Ascending aorta (tissue), 2 donors: ENCODE measurements around the gene MAGEF1. TPM values are rescaled to one million over a fixed set of nuclear protein-coding genes. Genes with fewer than 3 reads are reported as not detected.

ENCODE experiments used
- DNase-seq, 2 donors: peaks; one replicate each; pipeline ENCODE4 v3.0.0-alpha.2; 2019; ENCODE audit warnings: low spot score in 2 of 2
- H3K27ac ChIP-seq, 2 donors: fragments of 200-600 bp; sonication (generic); one replicate each; pipeline ENCODE4 v1.5.1; 2016 to 2017; ENCODE audit warnings: mild to moderate bottlenecking in 1 of 2
- H3K27me3 ChIP-seq: fragments of 200-600 bp; sonication (generic); one replicate; pipeline ENCODE4 v1.5.1; 2017
- H3K36me3 ChIP-seq, 2 donors: fragments of 200-600 bp; sonication (generic); one replicate each; pipeline ENCODE4 v1.5.1; 2016
- H3K4me1 ChIP-seq, 2 donors: fragments of 200-600 bp; sonication (generic); one replicate each; pipeline ENCODE4 v1.5.1; 2016 to 2017; ENCODE audit warnings: mild to moderate bottlenecking in 1 of 2
- H3K4me3 ChIP-seq, 2 donors: fragments of 200-600 bp; sonication (generic); one replicate each; pipeline ENCODE4 v1.5.1; 2016 to 2017; ENCODE audit warnings: mild to moderate bottlenecking in 1 of 2
- H3K9me3 ChIP-seq, 2 donors: fragments of 200-600 bp; sonication (generic); one replicate each; pipeline ENCODE4 v1.5.1; 2016
- intact Hi-C: fragments of 100-400 bp; cut with DNase I; formaldehyde crosslinking; loops from one replicate; pipeline ENCODE4 v1.15.1; 2023
- total RNA-seq: library from RNA; depleted of rRNA; stranded (reverse); fragments of >200 nt; gene quantifications from one replicate; pipeline ENCODE4 v1.1.0, GENCODE V29; 2016
- TF ChIP-seq, protein P1 (sequence below), 3 experiments: fragments of 200-600 bp in 2 of 3; fragments of 450-650 bp in 1 of 3; sonication (generic) in 2 of 3; IDR thresholded peaks; one replicate each; pipeline ENCODE4 v1.5.1; 2016 to 2019; ENCODE audit warnings: antibody characterized with exemption in 3 of 3, mild to moderate bottlenecking in 1 of 3, moderate library complexity in 1 of 3

MAGEF1 gene
- total RNA-seq, 1 donor from 2014 or later = 5.2 TPM

GRCh38 chr3:184683900-184684560 lies 27.8 kb downstream of the MAGEF1 start:
- Histone ChIP-seq H3K9me3 (no peaks in the 10 kb centered on the region), H3K27me3 (no peaks in the 10 kb centered on the region), H3K4me1 (no peaks in the 10 kb centered on the region), H3K4me3 (no peak overlapping the region), H3K27ac (no peak overlapping the region), H3K36me3 (no peaks in the 10 kb centered on the region)
- no peak for DNase-seq
- intact Hi-C loops = no loop called here
- TF ChIP-seq, protein P1, sequence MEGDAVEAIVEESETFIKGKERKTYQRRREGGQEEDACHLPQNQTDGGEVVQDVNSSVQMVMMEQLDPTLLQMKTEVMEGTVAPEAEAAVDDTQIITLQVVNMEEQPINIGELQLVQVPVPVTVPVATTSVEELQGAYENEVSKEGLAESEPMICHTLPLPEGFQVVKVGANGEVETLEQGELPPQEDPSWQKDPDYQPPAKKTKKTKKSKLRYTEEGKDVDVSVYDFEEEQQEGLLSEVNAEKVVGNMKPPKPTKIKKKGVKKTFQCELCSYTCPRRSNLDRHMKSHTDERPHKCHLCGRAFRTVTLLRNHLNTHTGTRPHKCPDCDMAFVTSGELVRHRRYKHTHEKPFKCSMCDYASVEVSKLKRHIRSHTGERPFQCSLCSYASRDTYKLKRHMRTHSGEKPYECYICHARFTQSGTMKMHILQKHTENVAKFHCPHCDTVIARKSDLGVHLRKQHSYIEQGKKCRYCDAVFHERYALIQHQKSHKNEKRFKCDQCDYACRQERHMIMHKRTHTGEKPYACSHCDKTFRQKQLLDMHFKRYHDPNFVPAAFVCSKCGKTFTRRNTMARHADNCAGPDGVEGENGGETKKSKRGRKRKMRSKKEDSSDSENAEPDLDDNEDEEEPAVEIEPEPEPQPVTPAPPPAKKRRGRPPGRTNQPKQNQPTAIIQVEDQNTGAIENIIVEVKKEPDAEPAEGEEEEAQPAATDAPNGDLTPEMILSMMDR (IDR thresholded peaks at IDR 0.05) = no peak

DNA sequence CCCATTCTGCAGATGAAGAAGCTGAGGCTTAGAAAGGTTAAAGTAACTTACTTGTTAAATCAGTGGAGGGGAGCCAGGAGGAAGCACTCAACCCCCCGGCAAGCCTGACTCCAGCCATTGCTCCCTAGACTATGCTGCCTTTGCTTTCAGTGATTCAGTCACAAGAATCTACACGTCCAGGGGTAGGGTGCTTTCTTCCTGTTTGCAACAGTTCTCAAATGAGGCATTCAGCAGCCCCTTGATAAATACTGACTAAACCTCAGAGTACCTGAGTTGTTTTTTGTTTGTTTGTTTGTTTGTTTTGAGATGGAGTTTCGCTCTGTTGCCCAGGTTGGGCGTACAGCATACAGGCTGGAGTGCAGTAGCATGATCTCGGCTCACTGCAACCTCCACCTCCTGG lies 28.6 kb downstream of the MAGEF1 start:
- DNase-seq = no peak
- H3K9me3 ChIP-seq = no peaks in the 10 kb centered on the region
- no peaks in the 10 kb centered on the region for H3K4me1 ChIP-seq
- TF ChIP-seq, protein P1 (IDR thresholded peaks at IDR 0.05) = no peak
- H3K27ac ChIP-seq = no peak overlapping the region
- no peaks in the 10 kb centered on the region for H3K36me3 ChIP-seq
- intact Hi-C loops = no loop called here
- H3K4me3 ChIP-seq = no peak overlapping the region
- no peaks in the 10 kb centered on the region for H3K27me3 ChIP-seq

GRCh38 chr3:184682671-184683070 lies 29.2 kb downstream of the MAGEF1 start:
- Histone ChIP-seq H3K4me3 (no peak overlapping the region), H3K36me3 (no peaks in the 10 kb centered on the region), H3K27me3 (no peaks in the 10 kb centered on the region), H3K9me3 (no peaks in the 10 kb centered on the region), H3K27ac (no peak overlapping the region), H3K4me1 (no peaks in the 10 kb centered on the region)
- no peak for DNase-seq
- TF ChIP-seq, protein P1 (IDR thresholded peaks at IDR 0.05) = no peak
- intact Hi-C loops = no loop called here

- H3K9me3 ChIP-seq = no peaks in the 10 kb centered on the region
- H3K4me1 ChIP-seq = no peaks in the 10 kb centered on the region
- intact Hi-C loops = no loop called here
- no peak overlapping the region for H3K27ac ChIP-seq
- TF ChIP-seq, protein P1 (IDR thresholded peaks at IDR 0.05) = no peak
- no peak overlapping the region for H3K4me3 ChIP-seq
- H3K27me3 ChIP-seq = no peaks in the 10 kb centered on the region
- no peak for DNase-seq
- no peaks in the 10 kb centered on the region for H3K36me3 ChIP-seq
Observed at GRCh38 chr3:184680385-184681345, 31.2 kb downstream of the MAGEF1 start.

DNA sequence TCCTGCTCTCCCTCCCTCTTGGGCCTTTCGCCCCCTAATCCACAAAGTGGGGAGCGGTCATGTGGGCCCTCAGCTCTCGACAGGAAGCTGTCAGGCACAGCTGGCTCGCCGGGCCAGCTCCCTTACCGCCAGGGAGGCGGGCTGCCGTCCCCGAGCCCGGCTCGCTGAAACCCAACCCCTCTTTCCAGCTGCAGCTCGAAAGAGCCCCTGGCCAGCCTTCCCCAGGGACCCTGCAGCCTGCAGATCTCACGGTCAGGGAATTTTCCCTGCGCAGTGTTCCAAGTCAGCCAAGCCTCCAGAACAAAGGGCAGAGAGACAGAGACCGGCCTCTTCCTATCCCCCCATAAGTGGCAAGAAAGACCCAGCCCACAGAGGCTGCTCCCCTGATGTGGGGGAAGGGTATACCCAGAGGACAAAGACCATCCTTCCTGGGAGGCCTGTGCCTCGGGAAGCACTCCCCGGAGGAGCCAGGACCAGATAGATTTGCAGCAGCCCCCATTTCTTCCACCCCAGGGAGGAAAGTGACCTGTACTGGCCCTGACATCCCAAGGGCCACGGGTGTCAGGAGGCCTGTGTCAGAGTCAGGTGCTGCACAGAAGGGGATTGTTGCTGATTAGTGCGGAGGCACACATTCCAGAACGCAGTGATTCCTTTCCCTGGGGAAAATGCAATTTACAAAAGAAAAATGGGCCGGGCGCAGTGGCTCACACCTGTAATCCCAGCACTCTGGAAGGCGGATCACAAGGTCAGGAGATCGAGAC lies 32.6 kb downstream of the MAGEF1 start:
- intact Hi-C loops = no loop called here
- Histone ChIP-seq H3K27me3 (no peaks in the 10 kb centered on the region), H3K9me3 (no peaks in the 10 kb centered on the region), H3K27ac (no peak overlapping the region), H3K4me1 (no peaks in the 10 kb centered on the region), H3K36me3 (no peaks in the 10 kb centered on the region), H3K4me3 (peak overlapping the region in 1 of 2 donors; percentile 43)
- TF ChIP-seq, protein P1 (IDR thresholded peaks at IDR 0.05) = no peak
- DNase-seq = no peak
